ENCODE results near the gene DCX. TPM values are rescaled to one million over a fixed set of nuclear protein-coding genes. Genes with fewer than 3 reads are reported as not detected.

The DCX gene
- total RNA-seq, 1 experiment from 2014 or later: not detected

DNA sequence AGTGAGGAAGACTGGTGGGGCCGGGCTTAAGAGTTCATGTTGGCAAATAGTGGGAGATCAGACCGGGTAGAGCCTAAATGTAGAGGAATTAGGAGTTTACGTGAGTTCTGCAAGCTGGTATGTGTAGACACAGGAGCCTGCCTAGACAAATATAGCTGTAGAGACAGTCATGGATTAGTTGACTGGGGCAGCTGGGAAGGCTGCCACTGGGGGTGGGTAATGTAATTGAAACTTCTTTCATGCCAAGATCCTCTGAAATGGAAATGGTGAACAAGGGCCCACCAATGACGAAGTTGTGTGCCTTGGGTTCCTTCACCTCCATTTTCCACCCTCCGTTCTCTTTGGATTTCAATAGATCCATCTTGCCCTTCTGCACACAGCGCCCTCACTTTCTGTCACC lies 129.9 kb downstream of the DCX start:
- CTCF ChIA-PET: interaction anchor here (1.4 kb wide), 1 partner anchor 19 kb away, joined by 3 read pairs; no protein-coding TSS in a partner anchor
- no TSS peak for BruUV-seq (replicated peaks)

DNA sequence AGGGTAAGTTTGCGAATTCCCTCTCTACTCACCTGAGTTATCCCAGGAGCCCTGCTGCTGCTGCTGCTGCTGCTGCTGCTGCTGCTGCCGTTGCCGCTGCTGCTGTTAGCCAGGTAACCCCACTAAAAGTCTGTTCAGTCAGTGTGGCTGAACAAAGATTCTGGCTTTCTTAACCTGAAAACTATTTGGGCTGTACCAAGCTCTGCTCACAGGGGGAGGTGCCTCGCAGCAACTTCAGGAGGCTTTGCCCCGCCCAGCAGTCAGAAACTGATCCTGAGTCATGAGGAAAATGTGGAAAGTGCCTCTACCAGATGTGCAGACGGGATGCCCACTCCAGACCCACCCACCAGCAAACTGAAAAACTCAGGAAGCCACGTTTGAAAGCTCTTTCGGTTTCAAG lies 141.7 kb downstream of the DCX start, which contains the start of gene CAPN6:
Gene CAPN6 (minus strand): TSS at position 145 of the 400 bp plus-strand sequence. CDS start 6,547 bp downstream, outside the sequence.
- TF ChIP-seq, protein P1, sequence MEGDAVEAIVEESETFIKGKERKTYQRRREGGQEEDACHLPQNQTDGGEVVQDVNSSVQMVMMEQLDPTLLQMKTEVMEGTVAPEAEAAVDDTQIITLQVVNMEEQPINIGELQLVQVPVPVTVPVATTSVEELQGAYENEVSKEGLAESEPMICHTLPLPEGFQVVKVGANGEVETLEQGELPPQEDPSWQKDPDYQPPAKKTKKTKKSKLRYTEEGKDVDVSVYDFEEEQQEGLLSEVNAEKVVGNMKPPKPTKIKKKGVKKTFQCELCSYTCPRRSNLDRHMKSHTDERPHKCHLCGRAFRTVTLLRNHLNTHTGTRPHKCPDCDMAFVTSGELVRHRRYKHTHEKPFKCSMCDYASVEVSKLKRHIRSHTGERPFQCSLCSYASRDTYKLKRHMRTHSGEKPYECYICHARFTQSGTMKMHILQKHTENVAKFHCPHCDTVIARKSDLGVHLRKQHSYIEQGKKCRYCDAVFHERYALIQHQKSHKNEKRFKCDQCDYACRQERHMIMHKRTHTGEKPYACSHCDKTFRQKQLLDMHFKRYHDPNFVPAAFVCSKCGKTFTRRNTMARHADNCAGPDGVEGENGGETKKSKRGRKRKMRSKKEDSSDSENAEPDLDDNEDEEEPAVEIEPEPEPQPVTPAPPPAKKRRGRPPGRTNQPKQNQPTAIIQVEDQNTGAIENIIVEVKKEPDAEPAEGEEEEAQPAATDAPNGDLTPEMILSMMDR (IDR thresholded peaks at IDR 0.05; ENCODE audit: unreplicated experiment): no peak
- no peaks in the 10 kb centered on the region for H3K36me3 Mint-ChIP-seq (ENCODE audit: insufficient read depth, unreplicated experiment)
- H3K27me3 Mint-ChIP-seq (ENCODE audit: insufficient read depth, unreplicated experiment): peaks cover 89% of the 10 kb centered on the region
- CTCF ChIA-PET: interaction anchor here (1.3 kb wide), 1 partner anchor 14 kb away, joined by 3 read pairs; no protein-coding TSS in a partner anchor
- no peak within 1 kb of the TSS for H3K4me3 Mint-ChIP-seq (ENCODE audit: unreplicated experiment)
- peaks cover 4% of the 10 kb centered on the region for H3K4me1 Mint-ChIP-seq (ENCODE audit: insufficient read depth, unreplicated experiment)
- POLR2A ChIA-PET: interaction anchor here (0.6 kb wide), 1 partner anchor 128 kb away, joined by 3 read pairs; no protein-coding TSS in a partner anchor
- H3K27ac Mint-ChIP-seq (ENCODE audit: low read depth, unreplicated experiment): no peak within 1 kb of the TSS
- intact Hi-C loops (cut with micrococcal nuclease): loop anchor here (5.0 kb wide), 1 partner anchor 177 kb away; no protein-coding TSS in a partner anchor
- BruUV-seq (replicated peaks): no TSS peak
- no peaks in the 10 kb centered on the region for H3K9me3 Mint-ChIP-seq (ENCODE audit: unreplicated experiment)
- peak; percentile 52 for DNase-seq (ENCODE audit: unreplicated experiment)

More for the DNA sequence above, 129.9 kb downstream of the DCX start:
- no peaks in the 10 kb centered on the region for H3K9me3 Mint-ChIP-seq (ENCODE audit: unreplicated experiment)
- H3K36me3 Mint-ChIP-seq (ENCODE audit: insufficient read depth, unreplicated experiment): no peaks in the 10 kb centered on the region
- intact Hi-C loops (cut with micrococcal nuclease): no loop called here
- POLR2A ChIA-PET: no interaction called here
- TF ChIP-seq, protein P1 (IDR thresholded peaks at IDR 0.05; ENCODE audit: unreplicated experiment): no peak
- H3K4me1 Mint-ChIP-seq (ENCODE audit: insufficient read depth, unreplicated experiment): no peaks in the 10 kb centered on the region
- H3K27me3 Mint-ChIP-seq (ENCODE audit: insufficient read depth, unreplicated experiment): peaks cover 66% of the 10 kb centered on the region
- H3K27ac Mint-ChIP-seq (ENCODE audit: low read depth, unreplicated experiment): no peak overlapping the region
- no peak overlapping the region for H3K4me3 Mint-ChIP-seq (ENCODE audit: unreplicated experiment)
- DNase-seq (ENCODE audit: unreplicated experiment): no peak

DNA sequence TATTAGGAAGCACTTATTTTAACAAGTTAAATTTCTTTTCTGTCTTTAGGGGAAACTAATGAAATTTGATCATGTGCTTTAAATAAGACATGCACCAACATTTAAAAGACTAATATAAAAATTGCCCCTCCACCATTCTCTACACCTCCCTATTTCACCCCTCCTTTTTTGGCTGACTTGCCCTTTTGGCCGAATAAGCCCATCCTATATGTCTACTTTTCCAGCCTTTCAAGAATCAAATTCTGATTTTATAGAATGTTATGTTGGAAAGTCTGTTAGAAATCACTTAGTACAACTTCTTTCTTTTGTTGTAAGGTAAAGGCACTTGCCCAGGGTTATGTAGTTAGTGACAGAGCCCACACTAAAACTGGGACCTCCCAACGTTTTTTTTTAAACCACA lies 143.5 kb downstream of the DCX start:
- BruUV-seq (replicated peaks): no TSS peak
- no peaks in the 10 kb centered on the region for H3K4me1 Mint-ChIP-seq (ENCODE audit: insufficient read depth, unreplicated experiment)
- TF ChIP-seq, protein P1 (IDR thresholded peaks at IDR 0.05; ENCODE audit: unreplicated experiment): no peak
- ChIA-PET CTCF (no interaction called here), POLR2A (no interaction called here)
- no peaks in the 10 kb centered on the region for H3K36me3 Mint-ChIP-seq (ENCODE audit: insufficient read depth, unreplicated experiment)
- H3K4me3 Mint-ChIP-seq (ENCODE audit: unreplicated experiment): no peak overlapping the region
- intact Hi-C loops (cut with micrococcal nuclease): no loop called here
- peaks cover 90% of the 10 kb centered on the region for H3K27me3 Mint-ChIP-seq (ENCODE audit: insufficient read depth, unreplicated experiment)
- no peaks in the 10 kb centered on the region for H3K9me3 Mint-ChIP-seq (ENCODE audit: unreplicated experiment)
- no peak for DNase-seq (ENCODE audit: unreplicated experiment)
- no peak overlapping the region for H3K27ac Mint-ChIP-seq (ENCODE audit: low read depth, unreplicated experiment)

DNA sequence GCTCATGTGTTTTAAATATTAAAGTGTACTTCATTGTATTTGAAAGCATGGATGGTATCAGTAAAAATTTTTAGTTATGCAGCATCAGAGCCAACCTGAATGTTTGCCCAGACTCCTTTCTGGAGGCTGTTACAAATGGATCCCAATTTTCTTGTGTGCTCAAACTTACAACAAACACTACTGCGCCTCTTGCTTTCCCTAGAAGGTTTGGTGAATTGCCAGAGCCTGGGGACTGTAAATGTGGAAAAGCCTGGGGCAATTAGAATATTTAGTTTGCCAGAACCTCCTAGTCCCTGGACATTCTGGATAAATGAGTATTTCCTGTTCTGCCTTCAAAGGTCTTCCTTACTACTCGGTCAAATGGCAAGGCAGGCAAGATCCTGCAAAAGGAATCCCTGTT lies 146.5 kb downstream of the DCX start:
- Mint-ChIP-seq H3K27me3 (ENCODE audit: insufficient read depth, unreplicated experiment) (peaks cover 87% of the 10 kb centered on the region), H3K9me3 (ENCODE audit: unreplicated experiment) (no peaks in the 10 kb centered on the region), H3K4me3 (ENCODE audit: unreplicated experiment) (no peak overlapping the region), H3K36me3 (ENCODE audit: insufficient read depth, unreplicated experiment) (no peaks in the 10 kb centered on the region), H3K4me1 (ENCODE audit: insufficient read depth, unreplicated experiment) (no peaks in the 10 kb centered on the region), H3K27ac (ENCODE audit: low read depth, unreplicated experiment) (no peak overlapping the region)
- ChIA-PET CTCF (interaction anchor here (0.9 kb wide), 1 partner anchor 179 kb away, joined by 3 read pairs; no protein-coding TSS in a partner anchor), POLR2A (no interaction called here)
- BruUV-seq (replicated peaks): no TSS peak
- intact Hi-C loops (cut with micrococcal nuclease): no loop called here
- DNase-seq (ENCODE audit: unreplicated experiment): no peak
- TF ChIP-seq, protein P1 (IDR thresholded peaks at IDR 0.05; ENCODE audit: unreplicated experiment): no peak
